ENCODE data around the gene RABGAP1L. TPM values are rescaled to one million over a fixed set of nuclear protein-coding genes. Genes with fewer than 3 reads are reported as not detected.

The RABGAP1L gene
- total RNA-seq, 1 experiment from 2014 or later: 29.3 TPM

GRCh38 chr1:174194461-174194860 lies 35.1 kb downstream of the RABGAP1L start:
- ChIA-PET CTCF (no interaction called here), RAD21 (ENCODE audit: low non-redundant PET in 1 of 2, low total read pairs in 2 of 2, uncharacterized antibody in 2 of 2, unreplicated experiment in 2 of 2) (no interaction called here), POLR2A (no interaction called here)
- peaks cover 1% of the 10 kb centered on the region; the same call in 1 of the 2 replicates for H3K79me2 ChIP-seq (ENCODE audit: insufficient read depth, low read length)
- no peak overlapping the region for H3K4me3 ChIP-seq (replicated peaks in 1 of 2; ENCODE audit: low read depth in 1 of 2, low read length in 2 of 2)
- BruUV-seq (replicated peaks): no TSS peak
- no peak overlapping the region for H3K4me2 ChIP-seq (ENCODE audit: low read length)
- TF ChIP-seq YY1 (IDR thresholded peaks at IDR 0.05; ENCODE audit: extremely low read depth, insufficient replicate concordance, low read depth, low read length): no peak
- no peak for TF ChIP-seq REST (IDR thresholded peaks at IDR 0.05; ENCODE audit: low read depth)
- TF ChIP-seq ATF3 (IDR thresholded peaks at IDR 0.05): no peak
- TF ChIP-seq EGR1 (IDR thresholded peaks at IDR 0.05; ENCODE audit: low read depth): no peak
- no peaks in the 10 kb centered on the region for H3K9me3 ChIP-seq (ENCODE audit: control insufficient read depth in 1 of 2, insufficient read depth in 1 of 2, low read depth in 1 of 2, low read length in 2 of 2)
- no peak overlapping the region for H3K9ac ChIP-seq (ENCODE audit: low read length)
- no peak overlapping the region for H2AFZ ChIP-seq (ENCODE audit: low read depth, low read length, poor library complexity, severe bottlenecking)
- H3K36me3 ChIP-seq (ENCODE audit: control insufficient read depth in 1 of 2, insufficient read depth in 2 of 2, low read length in 2 of 2): no peaks in the 10 kb centered on the region
- intact Hi-C loops (cut with micrococcal nuclease): no loop called here
- no peaks in the 10 kb centered on the region for H3K4me1 ChIP-seq (ENCODE audit: control insufficient read depth in 1 of 2, insufficient read depth in 2 of 2, low read length in 2 of 2)
- ATAC-seq (no peak), DNase-seq (ENCODE audit: low read depth, low spot score) (no peak)
- no peaks in the 10 kb centered on the region; the same call in 1 of the 2 replicates for H4K20me1 ChIP-seq (ENCODE audit: insufficient read depth)
- no peaks in the 10 kb centered on the region for H3K9me2 ChIP-seq (ENCODE audit: insufficient read depth)
- no peaks in the 10 kb centered on the region for H3K27me3 ChIP-seq (ENCODE audit: insufficient read depth, low read length)
- H3K27ac ChIP-seq (ENCODE audit: low read depth, low read length): no peak overlapping the region

GRCh38 chr1:174197088-174197487 lies 37.8 kb downstream of the RABGAP1L start:
- H3K27me3 ChIP-seq (ENCODE audit: insufficient read depth, low read length): no peaks in the 10 kb centered on the region
- DNase-seq (ENCODE audit: low read depth, low spot score) (no peak), ATAC-seq (no peak)
- no peak overlapping the region for H2AFZ ChIP-seq (ENCODE audit: low read depth, low read length, poor library complexity, severe bottlenecking)
- no peaks in the 10 kb centered on the region for H3K4me1 ChIP-seq (ENCODE audit: control insufficient read depth in 1 of 2, insufficient read depth in 2 of 2, low read length in 2 of 2)
- H3K4me2 ChIP-seq (ENCODE audit: low read length): no peak overlapping the region
- no peaks in the 10 kb centered on the region for H3K36me3 ChIP-seq (ENCODE audit: control insufficient read depth in 1 of 2, insufficient read depth in 2 of 2, low read length in 2 of 2)
- H4K20me1 ChIP-seq (ENCODE audit: insufficient read depth): no peaks in the 10 kb centered on the region
- ChIA-PET CTCF (no interaction called here), RAD21 (ENCODE audit: low non-redundant PET in 1 of 2, low total read pairs in 2 of 2, uncharacterized antibody in 2 of 2, unreplicated experiment in 2 of 2) (no interaction called here), POLR2A (no interaction called here)
- no peaks in the 10 kb centered on the region for H3K9me2 ChIP-seq (ENCODE audit: insufficient read depth)
- H3K79me2 ChIP-seq (ENCODE audit: insufficient read depth, low read length): no peaks in the 10 kb centered on the region; the same call in 1 of the 2 replicates
- intact Hi-C loops (cut with micrococcal nuclease): no loop called here
- TF ChIP-seq ELF1 (IDR thresholded peaks at IDR 0.05; ENCODE audit: borderline replicate concordance, low read depth): no peak
- TF ChIP-seq CEBPB (IDR thresholded peaks at IDR 0.05; ENCODE audit: low read depth): no peak
- no peak for TF ChIP-seq ATF3 (IDR thresholded peaks at IDR 0.05)
- TF ChIP-seq SRF (IDR thresholded peaks at IDR 0.05; ENCODE audit: low read depth): no peak
- no peak for TF ChIP-seq SP1 (IDR thresholded peaks at IDR 0.05; ENCODE audit: low read depth)
- no peak for TF ChIP-seq MAX (IDR thresholded peaks at IDR 0.05)
- TF ChIP-seq JUND (IDR thresholded peaks at IDR 0.05): no peak
- TF ChIP-seq FOSL1 (IDR thresholded peaks at IDR 0.05; ENCODE audit: low read depth): no peak
- TF ChIP-seq TCF7L2 (IDR thresholded peaks at IDR 0.05; ENCODE audit: borderline replicate concordance, extremely low read depth, insufficient read depth, insufficient read length): no peak
- no peak for TF ChIP-seq ZNF274 (IDR thresholded peaks at IDR 0.05; ENCODE audit: low read depth, low read length)
- no peak for TF ChIP-seq ZBTB33 (IDR thresholded peaks at IDR 0.05; ENCODE audit: extremely low read depth, insufficient replicate concordance, low read length)
- no peak overlapping the region for H3K9ac ChIP-seq (ENCODE audit: low read length)
- no peak overlapping the region for H3K27ac ChIP-seq (ENCODE audit: low read depth, low read length)
- H3K4me3 ChIP-seq (replicated peaks in 1 of 2; ENCODE audit: low read depth in 1 of 2, low read length in 2 of 2): no peak overlapping the region
- no peaks in the 10 kb centered on the region for H3K9me3 ChIP-seq (ENCODE audit: control insufficient read depth in 1 of 2, insufficient read depth in 1 of 2, low read depth in 1 of 2, low read length in 2 of 2)
- BruUV-seq (replicated peaks): no TSS peak

Measured in HCT116 (cell line).